Stomach (tissue), 9 donors: ENCODE results near the gene CBX1. TPM values are rescaled to one million over a fixed set of nuclear protein-coding genes. Genes with fewer than 3 reads are reported as not detected.

Source experiments
- DNase-seq, 2 donors: peaks; one replicate each; pipeline versions ENCODE4 v3.0.0 to v3.0.0-alpha.2; 2013 to 2019
- H3K27ac ChIP-seq, 5 donors: fragments of 200-600 bp in 4 of 5; sonication (generic) in 4 of 5; one replicate each; pipeline ENCODE4 v1.5.1; 2013 to 2019; ENCODE audit warnings: mild to moderate bottlenecking in 1 of 5, moderate library complexity in 1 of 5
- H3K27me3 ChIP-seq, 3 donors: fragments of 200-600 bp; sonication (generic); one replicate each; pipeline ENCODE4 v1.5.1; 2017 to 2019; ENCODE audit warnings: mixed run types in 1 of 3
- H3K36me3 ChIP-seq, 4 donors: fragments of 200-600 bp; sonication (generic); 1 replicate in 3 of 4; 2 replicates in 1 of 4; pipeline ENCODE4 v1.5.1; 2016 to 2019
- H3K4me1 ChIP-seq, 4 donors: fragments of 200-600 bp; sonication (generic); one replicate each; pipeline ENCODE4 v1.5.1; 2016 to 2019
- H3K4me3 ChIP-seq, 4 donors: fragments of 200-600 bp; sonication (generic) in 3 of 4; one replicate each; pipeline ENCODE4 v1.5.1; 2016 to 2019; ENCODE audit warnings: mild to moderate bottlenecking in 1 of 4
- H3K9me3 ChIP-seq, 4 donors: fragments of 200-600 bp; sonication (generic); one replicate each; pipeline ENCODE4 v1.5.1; 2016 to 2019
- CTCF ChIP-seq, 7 experiments: fragments of 450-650 bp in 4 of 7; fragments of 200-600 bp in 3 of 7; sonication (generic) in 3 of 7; IDR thresholded peaks; one replicate each; pipeline ENCODE4 v1.5.1; 2016 to 2019; ENCODE audit warnings: antibody characterized with exemption in 7 of 7, control low read depth in 2 of 7, mild to moderate bottlenecking in 1 of 7
- EP300 ChIP-seq: sonication (generic); formaldehyde crosslinking; IDR thresholded peaks from one replicate; pipeline ENCODE4 v1.6.1; 2017; ENCODE audit warnings: antibody characterized with exemption
- POLR2A ChIP-seq, 4 donors: fragments of 450-650 bp; IDR thresholded peaks; one replicate each; pipeline ENCODE4 v1.6.1; 2016; ENCODE audit warnings: antibody characterized with exemption in 4 of 4, control low read depth in 2 of 4, mild to moderate bottlenecking in 1 of 4, moderate library complexity in 1 of 4
- POLR2AphosphoS5 ChIP-seq, 3 donors: sonication (generic); formaldehyde crosslinking; IDR thresholded peaks; one replicate each; pipeline ENCODE4 v1.6.1; 2016; ENCODE audit warnings: antibody characterized with exemption in 3 of 3
- WGBS, 5 donors: extraction: QIAGEN DNeasy Blood & Tissue Kit in 3 of 5; methylation state at CpG; one replicate each; pipeline versions ENCODE4 v1.1.5 to v1.1.7; 2013 to 2018; 5-methylcytosine and 5-hydroxymethylcytosine counted together
- intact Hi-C: fragments of 100-400 bp; cut with DNase I; formaldehyde crosslinking; loops from one replicate; pipeline ENCODE4 v1.15.1; 2023; ENCODE audit warnings: low total_unique reads
- polyA plus RNA-seq, 3 donors: library from polyadenylated mRNA; stranded (reverse); fragments of 200-250 nt; gene quantifications; one replicate each; pipeline ENCODE4 v1.2.3, GENCODE V29; 2013
- total RNA-seq, 5 donors: library from RNA; depleted of rRNA; stranded (reverse); fragments of >200 nt; gene quantifications; one replicate each; pipeline versions ENCODE4 v1.1.0 to v1.2.3, GENCODE V29; 2014 to 2016
- donor health status: healthy with polysubstance abuse.
- donor health status: Bipolar disorder and iron deficiency.
- donor health status: healthy.

CBX1 gene
- total and polyA plus RNA-seq, 8 donors, result 12.8 to 65.6 (median 27.2) TPM

GRCh38 chr17:48031966-48032365, 69.3 kb downstream of the CBX1 start:
- H3K9me3 ChIP-seq, result no peaks in the 10 kb centered on the region
- 74 to 81% (median 78%) methylated on average over 6 of the region's 6 CpGs for WGBS, 5 donors
- no peak overlapping the region for H3K27ac ChIP-seq
- H3K27me3 ChIP-seq, result peaks cover 0 to 7% (median 0%) of the 10 kb centered on the region in 3 donors
- no peak for TF ChIP-seq CTCF (IDR thresholded peaks at IDR 0.05)
- TF ChIP-seq EP300, result no peak
- no peak for TF ChIP-seq POLR2A (IDR thresholded peaks at IDR 0.05)
- TF ChIP-seq POLR2AphosphoS5 (IDR thresholded peaks at IDR 0.05), result no peak
- H3K36me3 ChIP-seq, result peaks cover 0 to 4% (median 0%) of the 10 kb centered on the region in 4 donors
- no peak overlapping the region for H3K4me3 ChIP-seq
- H3K4me1 ChIP-seq, result peaks cover 4 to 14% (median 8%) of the 10 kb centered on the region in 4 donors
- intact Hi-C loops, result no loop called here
- no peak for DNase-seq

DNA sequence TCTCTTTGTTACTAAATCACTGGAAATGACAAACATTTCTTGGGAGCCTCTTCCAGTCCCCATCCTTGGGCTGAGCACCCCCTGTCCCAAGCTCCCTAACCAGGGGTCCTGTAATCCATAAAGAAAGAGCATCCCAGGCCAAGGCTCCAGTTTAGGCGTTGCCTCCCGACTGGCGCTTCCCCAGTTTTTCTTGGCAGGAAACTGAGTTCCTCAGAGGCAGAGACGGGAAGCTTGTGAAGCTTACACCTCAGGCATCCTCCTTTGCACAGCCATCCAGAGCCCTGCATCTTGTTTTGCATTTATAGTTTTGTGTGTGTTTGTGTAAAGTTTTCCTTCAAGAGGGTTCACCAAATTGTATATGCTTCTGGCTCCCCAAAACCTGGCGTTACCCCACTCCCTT, 70.7 kb downstream of the CBX1 start:
- Histone ChIP-seq H3K9me3 (no peaks in the 10 kb centered on the region), H3K4me1 (peaks cover 14 to 22% (median 16%) of the 10 kb centered on the region in 4 donors), H3K4me3 (no peak overlapping the region), H3K27me3 (no peaks in the 10 kb centered on the region), H3K36me3 (peaks cover 0 to 4% (median 0%) of the 10 kb centered on the region in 4 donors), H3K27ac (no peak overlapping the region)
- WGBS, 5 donors, result 34 to 53% (median 52%) methylated on average over 5 of the region's 5 CpGs
- DNase-seq, result no peak
- TF ChIP-seq EP300 (no peak), POLR2AphosphoS5 (IDR thresholded peaks at IDR 0.05) (no peak), CTCF (IDR thresholded peaks at IDR 0.05) (no peak), POLR2A (IDR thresholded peaks at IDR 0.05) (no peak)
- intact Hi-C loops, result no loop called here

DNA sequence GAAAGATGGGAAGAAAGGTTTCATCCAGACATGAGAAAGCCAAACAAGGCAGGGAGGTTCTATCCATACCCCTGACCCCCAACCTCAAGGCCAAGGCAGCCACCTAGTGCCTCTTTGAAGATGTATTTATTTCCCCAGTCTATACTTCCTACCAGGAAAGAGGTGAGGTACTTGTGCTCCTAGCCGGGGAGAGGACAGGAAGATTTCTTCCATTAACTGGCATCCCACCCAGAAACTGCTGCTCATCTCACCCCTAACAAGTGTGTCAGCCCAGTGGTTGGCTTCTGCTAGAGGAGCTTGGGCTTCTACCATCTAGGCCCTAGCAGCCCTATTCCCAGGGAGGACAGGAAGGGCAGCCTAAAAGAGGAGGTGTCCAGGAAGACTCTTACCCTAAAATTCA, 72.5 kb downstream of the CBX1 start:
- no peak for DNase-seq
- no peaks in the 10 kb centered on the region for H3K9me3 ChIP-seq
- WGBS, 5 donors, result 71 to 91% (median 88%) methylated on average over 1 of the region's 1 CpG
- no peak for TF ChIP-seq CTCF (IDR thresholded peaks at IDR 0.05)
- no peak for TF ChIP-seq POLR2A (IDR thresholded peaks at IDR 0.05)
- TF ChIP-seq EP300, result no peak
- H3K27ac ChIP-seq, result no peak overlapping the region
- H3K4me3 ChIP-seq, result no peak overlapping the region
- H3K27me3 ChIP-seq, result peaks cover 0 to 6% (median 6%) of the 10 kb centered on the region in 3 donors
- intact Hi-C loops, result loop anchor here (5.0 kb wide), 2 partner anchors 49 to 99 kb away; no protein-coding TSS in a partner anchor
- H3K4me1 ChIP-seq, result peaks cover 25 to 37% (median 33%) of the 10 kb centered on the region in 4 donors
- H3K36me3 ChIP-seq, result peaks cover 0 to 3% (median 0%) of the 10 kb centered on the region in 4 donors

- TF ChIP-seq POLR2A (IDR thresholded peaks at IDR 0.05), result no peak
- no peak for TF ChIP-seq EP300
- no peak for TF ChIP-seq CTCF (IDR thresholded peaks at IDR 0.05)
- no peak for TF ChIP-seq POLR2AphosphoS5 (IDR thresholded peaks at IDR 0.05)
- H3K4me3 ChIP-seq, result no peak overlapping the region
- H3K27me3 ChIP-seq, result peaks cover 0 to 17% (median 11%) of the 10 kb centered on the region in 3 donors
- no peak overlapping the region for H3K27ac ChIP-seq
- H3K36me3 ChIP-seq, result no peaks in the 10 kb centered on the region
- no peaks in the 10 kb centered on the region for H3K9me3 ChIP-seq
- H3K4me1 ChIP-seq, result peaks cover 34 to 48% (median 45%) of the 10 kb centered on the region in 4 donors
- 68 to 80% (median 76%) methylated on average over 11 to 12 of the region's 12 CpGs for WGBS, 5 donors
- no peak for DNase-seq
- intact Hi-C loops, result loop anchor here (5.0 kb wide), 2 partner anchors 50 to 100 kb away; no protein-coding TSS in a partner anchor
These were observed 73.8 kb downstream of the CBX1 start for GRCh38 chr17:48027322-48027981.
